Left lung (tissue), 10 donors: ENCODE data around the gene TMEM255B. TPM values are rescaled to one million over a fixed set of nuclear protein-coding genes. Genes with fewer than 3 reads are reported as not detected.

Source experiments
- ATAC-seq: fragments of 200-7000 bp; cut with Tn5 transposase; one replicate; pipeline ENCODE4 v1.9.1; 2020; ENCODE audit warnings: moderate library complexity
- DNase-seq, 4 donors: peaks; one replicate each; pipeline ENCODE4 v3.0.0-alpha.2; 2013 to 2020
- H3K27ac ChIP-seq, 2 donors: fragments of 200-600 bp; sonication (generic) in 1 of 2; one replicate each; pipeline versions ENCODE4 v1.5.0 to v1.8.0; 2020 to 2021
- H3K27me3 ChIP-seq, 2 donors: fragments of 200-600 bp; sonication (generic) in 1 of 2; one replicate each; pipeline versions ENCODE4 v1.5.0 to v1.8.0; 2020 to 2021
- H3K36me3 ChIP-seq, 2 donors: fragments of 200-600 bp; sonication (generic) in 1 of 2; one replicate each; pipeline versions ENCODE4 v1.5.0 to v1.8.0; 2020 to 2021
- H3K4me1 ChIP-seq, 2 donors: fragments of 200-600 bp; one replicate each; pipeline ENCODE4 v1.8.0; 2021
- H3K4me3 ChIP-seq, 2 donors: fragments of 200-600 bp; sonication (generic) in 1 of 2; one replicate each; pipeline versions ENCODE4 v1.5.0 to v1.8.0; 2020 to 2021; ENCODE audit warnings: mild to moderate bottlenecking in 1 of 2
- H3K9me3 ChIP-seq, 2 donors: fragments of 200-600 bp; sonication (generic) in 1 of 2; one replicate each; pipeline versions ENCODE4 v1.5.0 to v1.8.0; 2020 to 2021
- intact Hi-C, 2 donors: fragments of 100-400 bp; cut with DNase I; formaldehyde crosslinking; loops; one replicate each; pipeline versions ENCODE4 v1.11.2 to v1.14.2; 2022
- polyA plus RNA-seq, 6 donors: library from polyadenylated mRNA; unstranded; fragments of 120-200 nt; gene quantifications; one replicate each; pipeline ENCODE4 v1.2.1, GENCODE V29; 2013; ENCODE audit not compliant: insufficient read length in 6 of 6
- total RNA-seq, 2 donors: library from RNA; stranded (reverse); fragmentation: NEBNext Ultra II Directional; extraction: Animal tissue kit (Norgen Biotek cat#: 25700); gene quantifications; one replicate each; pipeline ENCODE4 v1.2.1, GENCODE V29; 2021
- TF ChIP-seq, protein P1 (sequence below), 2 donors: fragments of 200-600 bp; sonication (generic) in 1 of 2; IDR thresholded peaks; one replicate each; pipeline versions ENCODE4 v1.5.0 to v1.8.0; 2021; ENCODE audit warnings: antibody characterized with exemption in 2 of 2
- donor health status: DM: no; HTN: yes; CAD: no.
- donor health status: DM: no; HTN: no; CAD: no.

TMEM255B gene
- total and polyA plus RNA-seq, 8 donors: 10.4 to 30.7 (median 15.7) TPM

DNA sequence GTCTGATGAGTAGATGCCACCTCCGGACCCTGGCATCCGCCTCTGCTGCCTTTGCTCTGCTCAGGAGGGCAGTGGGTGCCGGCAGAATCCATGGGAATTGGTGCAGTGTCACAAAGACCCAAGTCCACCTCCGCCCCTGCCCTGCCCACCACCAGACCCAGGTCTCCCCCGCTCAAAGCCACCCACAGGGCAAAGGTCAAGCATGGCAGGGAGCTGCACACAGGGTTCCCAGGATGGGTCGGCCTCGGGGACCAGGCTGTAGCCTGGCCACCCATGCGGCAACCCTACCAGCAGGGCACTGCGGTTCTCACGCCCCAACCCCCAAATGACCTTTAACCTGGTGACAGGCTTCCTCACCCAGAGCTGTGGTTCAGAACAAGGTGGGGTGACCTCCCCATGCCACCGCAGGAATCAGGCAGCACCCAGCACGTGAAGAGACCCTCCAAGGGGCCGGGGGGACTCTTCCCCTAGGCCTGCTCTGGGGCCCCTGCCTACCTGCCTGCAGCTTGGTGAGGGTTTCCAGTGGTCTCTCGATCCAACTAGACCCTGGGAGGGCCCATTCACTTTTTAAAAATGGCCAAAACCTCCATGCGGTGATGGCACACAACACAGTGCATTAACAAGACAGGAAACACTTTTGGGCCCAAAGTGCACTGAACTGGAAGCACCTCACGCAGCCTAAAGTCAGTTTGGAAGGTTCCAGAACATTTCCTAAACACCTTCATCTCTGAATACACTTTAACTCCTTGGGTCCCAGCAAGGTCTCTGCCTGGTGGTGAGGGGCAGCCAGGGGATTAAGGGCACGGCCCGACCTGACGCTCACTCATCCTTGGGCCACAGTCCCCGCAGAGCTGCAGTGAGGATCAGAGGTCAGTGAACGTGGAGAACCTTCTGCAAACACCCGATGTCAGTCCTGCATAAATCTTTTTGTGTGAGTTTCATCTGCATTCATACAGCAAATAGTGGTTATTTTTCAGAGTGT, 93.8 kb downstream of the TMEM255B start:
- H3K9me3 ChIP-seq: no peaks in the 10 kb centered on the region
- H3K4me1 ChIP-seq: peaks cover 27 to 39% of the 10 kb centered on the region in 2 donors
- no peak overlapping the region for H3K4me3 ChIP-seq
- no peaks in the 10 kb centered on the region for H3K36me3 ChIP-seq
- DNase-seq (peak in 2 of 4 donors; percentile 28 to 52), ATAC-seq (no peak)
- TF ChIP-seq, protein P1, sequence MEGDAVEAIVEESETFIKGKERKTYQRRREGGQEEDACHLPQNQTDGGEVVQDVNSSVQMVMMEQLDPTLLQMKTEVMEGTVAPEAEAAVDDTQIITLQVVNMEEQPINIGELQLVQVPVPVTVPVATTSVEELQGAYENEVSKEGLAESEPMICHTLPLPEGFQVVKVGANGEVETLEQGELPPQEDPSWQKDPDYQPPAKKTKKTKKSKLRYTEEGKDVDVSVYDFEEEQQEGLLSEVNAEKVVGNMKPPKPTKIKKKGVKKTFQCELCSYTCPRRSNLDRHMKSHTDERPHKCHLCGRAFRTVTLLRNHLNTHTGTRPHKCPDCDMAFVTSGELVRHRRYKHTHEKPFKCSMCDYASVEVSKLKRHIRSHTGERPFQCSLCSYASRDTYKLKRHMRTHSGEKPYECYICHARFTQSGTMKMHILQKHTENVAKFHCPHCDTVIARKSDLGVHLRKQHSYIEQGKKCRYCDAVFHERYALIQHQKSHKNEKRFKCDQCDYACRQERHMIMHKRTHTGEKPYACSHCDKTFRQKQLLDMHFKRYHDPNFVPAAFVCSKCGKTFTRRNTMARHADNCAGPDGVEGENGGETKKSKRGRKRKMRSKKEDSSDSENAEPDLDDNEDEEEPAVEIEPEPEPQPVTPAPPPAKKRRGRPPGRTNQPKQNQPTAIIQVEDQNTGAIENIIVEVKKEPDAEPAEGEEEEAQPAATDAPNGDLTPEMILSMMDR (IDR thresholded peaks at IDR 0.05): no peak
- no peaks in the 10 kb centered on the region for H3K27me3 ChIP-seq
- intact Hi-C loops: no loop called here
- no peak overlapping the region for H3K27ac ChIP-seq

DNA sequence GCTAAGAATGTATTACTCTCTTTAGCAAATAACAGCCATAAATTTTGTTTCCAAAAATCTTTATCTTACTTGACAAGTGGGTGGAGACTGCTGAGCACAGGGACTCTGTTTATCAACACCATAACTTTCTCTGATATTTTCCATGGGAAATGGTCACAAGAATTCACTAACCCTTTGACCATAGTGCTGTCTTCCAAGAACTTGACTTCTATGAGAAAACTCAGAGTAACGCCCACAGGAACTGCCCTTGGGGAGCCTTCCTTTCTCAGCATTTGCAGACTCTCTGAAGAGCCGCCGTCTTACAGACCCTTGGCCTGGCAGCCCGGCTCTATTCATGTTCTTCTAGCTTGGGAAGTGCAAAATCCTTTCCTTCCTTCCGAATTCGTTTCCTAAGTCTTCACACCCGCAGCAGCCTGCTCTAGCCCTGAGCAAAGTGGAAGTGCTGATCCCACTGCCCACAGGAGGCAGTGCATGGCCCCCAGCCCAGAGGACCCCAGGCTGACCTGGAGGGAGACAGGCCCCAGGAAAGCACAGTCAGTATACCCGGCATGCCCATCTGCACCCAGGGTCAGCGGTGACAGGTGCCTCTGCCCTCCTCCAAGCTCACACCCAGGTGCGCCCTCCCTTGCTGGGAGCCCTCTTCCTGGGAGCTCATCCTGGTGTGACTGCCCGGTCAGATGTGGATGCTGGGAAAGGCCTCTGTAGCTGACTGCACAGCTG, 94.7 kb downstream of the TMEM255B start:
- Histone ChIP-seq H3K4me1 (peaks cover 27 to 39% of the 10 kb centered on the region in 2 donors), H3K9me3 (no peaks in the 10 kb centered on the region), H3K36me3 (no peaks in the 10 kb centered on the region), H3K27ac (no peak overlapping the region), H3K27me3 (no peaks in the 10 kb centered on the region), H3K4me3 (no peak overlapping the region)
- DNase-seq (peak in 1 of 4 donors; percentile 28), ATAC-seq (no peak)
- intact Hi-C loops: no loop called here
- TF ChIP-seq, protein P1 (IDR thresholded peaks at IDR 0.05): no peak

DNA sequence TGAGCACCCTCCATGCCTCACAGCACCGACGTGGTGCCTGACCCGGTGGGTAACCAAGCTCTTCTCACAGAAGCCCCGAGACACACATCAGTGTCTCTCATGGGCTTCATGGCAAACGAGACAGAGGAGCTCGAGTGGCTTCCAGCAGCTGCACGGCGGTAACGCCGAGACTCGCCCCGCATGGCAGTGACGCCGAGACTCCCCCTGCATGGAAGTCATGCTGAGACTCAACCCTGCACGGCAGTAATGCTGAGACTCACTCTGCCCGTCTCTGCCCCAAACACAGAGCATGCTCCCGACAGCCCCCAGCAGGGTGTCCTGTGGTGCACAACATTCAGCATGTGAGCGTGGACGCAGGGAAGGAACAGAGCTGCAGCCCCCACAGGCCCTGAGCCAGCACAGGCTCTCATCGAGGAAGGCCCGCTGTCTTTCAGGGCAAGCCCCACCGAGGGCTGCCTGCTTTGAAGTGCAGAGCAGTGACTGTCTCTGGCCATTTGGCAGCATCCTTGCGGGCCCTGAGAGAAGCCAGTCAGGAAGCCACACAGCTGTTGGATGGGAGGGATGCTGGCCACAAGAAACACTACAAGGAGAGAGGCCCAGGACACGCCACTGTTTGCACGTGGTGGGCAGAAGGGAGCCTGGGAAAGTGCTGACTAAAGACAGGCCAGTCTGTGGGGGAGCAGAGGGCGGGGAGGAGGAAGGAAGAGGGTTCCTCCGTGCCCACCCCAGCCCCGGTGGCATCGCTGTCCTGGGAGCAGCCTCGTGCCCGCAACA, 95.4 kb downstream of the TMEM255B start:
- Histone ChIP-seq H3K36me3 (no peaks in the 10 kb centered on the region), H3K27ac (no peak overlapping the region), H3K4me3 (no peak overlapping the region), H3K27me3 (no peaks in the 10 kb centered on the region), H3K9me3 (no peaks in the 10 kb centered on the region), H3K4me1 (peaks cover 27 to 39% of the 10 kb centered on the region in 2 donors)
- ATAC-seq (peak; percentile 50), DNase-seq (peak in 3 of 4 donors; percentile 46 to 68 (median 61))
- intact Hi-C loops: no loop called here
- TF ChIP-seq, protein P1 (IDR thresholded peaks at IDR 0.05): no peak

DNA sequence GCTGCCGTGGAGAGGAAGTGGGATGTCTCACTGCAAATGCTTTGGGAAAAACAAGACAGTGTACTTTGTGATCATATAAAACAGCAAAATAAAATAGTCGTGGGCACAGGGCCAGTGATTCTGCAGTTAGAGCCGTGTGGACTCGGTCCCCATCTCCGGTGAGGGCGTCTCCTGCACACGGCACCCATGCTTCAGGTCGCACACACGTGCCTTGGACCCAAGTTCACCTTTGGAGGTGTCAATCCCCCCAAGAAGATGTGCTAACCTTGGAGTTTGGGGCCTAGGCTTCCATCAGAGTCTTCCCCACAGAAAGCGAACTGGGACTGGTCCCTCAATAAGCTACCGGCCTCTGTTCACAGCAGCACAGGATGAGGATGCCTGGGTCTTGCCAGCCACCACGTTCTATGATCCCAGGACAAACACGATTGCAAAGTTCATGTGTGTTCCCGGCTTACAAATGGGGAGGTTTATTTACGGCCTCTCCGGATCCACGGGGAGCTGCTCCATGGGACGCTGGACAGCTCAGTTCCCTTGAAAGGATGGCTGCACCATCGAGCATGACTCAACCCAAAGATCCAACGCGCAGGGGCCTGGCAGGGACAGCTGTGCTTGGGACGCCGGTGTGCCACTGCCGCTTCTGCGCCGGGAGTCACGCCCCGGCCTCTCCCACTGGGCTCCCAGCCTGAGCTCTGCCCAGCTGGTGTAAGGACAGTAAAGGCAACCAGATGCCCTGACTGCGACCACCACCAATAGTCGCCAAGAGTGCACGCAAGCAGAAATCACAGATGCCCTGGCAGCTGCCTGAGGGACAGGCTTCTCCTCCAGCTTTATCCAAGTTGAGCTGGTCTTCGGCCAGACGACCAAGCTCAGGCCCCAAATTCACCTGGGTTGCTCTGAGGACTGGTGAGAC, 96.2 kb downstream of the TMEM255B start:
- H3K36me3 ChIP-seq: no peaks in the 10 kb centered on the region
- peaks cover 27 to 39% of the 10 kb centered on the region in 2 donors for H3K4me1 ChIP-seq
- TF ChIP-seq, protein P1 (IDR thresholded peaks at IDR 0.05): no peak
- H3K4me3 ChIP-seq: no peak overlapping the region
- no peaks in the 10 kb centered on the region for H3K9me3 ChIP-seq
- intact Hi-C loops: no loop called here
- H3K27me3 ChIP-seq: no peaks in the 10 kb centered on the region
- DNase-seq (no peak), ATAC-seq (no peak)
- H3K27ac ChIP-seq: no peak overlapping the region
